Heart left ventricle (tissue), 16 donors: Measurements from ENCODE around the gene ZMYM3. TPM values are rescaled to one million over a fixed set of nuclear protein-coding genes. Genes with fewer than 3 reads are reported as not detected.
"Not testable (repeated sequence)": the region's sequence is repeated elsewhere in the genome, so short reads cannot be mapped to it uniquely, and the experiment has no call there.

Source experiments
- ATAC-seq, 4 donors: fragments of 200-7000 bp; cut with Tn5 transposase; one replicate each; pipeline ENCODE4 v1.9.1; 2020 to 2022; ENCODE audit warnings: moderate library complexity in 4 of 4, mild to moderate bottlenecking in 3 of 4, moderate number of reproducible peaks in 1 of 4
- DNase-seq, 5 donors: peaks; one replicate each; pipeline ENCODE4 v3.0.0-alpha.2; 2020
- H3K27ac ChIP-seq, 12 donors: fragments of 200-600 bp; sonication (generic) in 4 of 12; one replicate each; pipeline versions ENCODE4 v1.5.0 to v1.8.0; 2016 to 2022; ENCODE audit warnings: mild to moderate bottlenecking in 2 of 12
- H3K27me3 ChIP-seq, 9 donors: fragments of 200-600 bp; sonication (generic) in 2 of 9; one replicate each; pipeline versions ENCODE4 v1.5.1 to v1.8.0; 2016 to 2022; ENCODE audit warnings: mild to moderate bottlenecking in 3 of 9
- H3K36me3 ChIP-seq, 9 donors: fragments of 200-600 bp; sonication (generic) in 2 of 9; one replicate each; pipeline versions ENCODE4 v1.5.0 to v1.8.0; 2018 to 2022; ENCODE audit warnings: mild to moderate bottlenecking in 2 of 9
- H3K4me1 ChIP-seq, 12 donors: fragments of 200-600 bp; sonication (generic) in 4 of 12; one replicate each; pipeline versions ENCODE4 v1.5.0 to v1.8.0; 2016 to 2022; ENCODE audit warnings: mild to moderate bottlenecking in 3 of 12
- H3K4me3 ChIP-seq, 12 donors: fragments of 200-600 bp; sonication (generic) in 4 of 12; one replicate each; pipeline versions ENCODE4 v1.5.0 to v1.8.0; 2017 to 2022; ENCODE audit warnings: mild to moderate bottlenecking in 9 of 12, moderate library complexity in 4 of 12
- H3K9me3 ChIP-seq, 12 donors: fragments of 200-600 bp; sonication (generic) in 4 of 12; one replicate each; pipeline versions ENCODE4 v1.5.0 to v1.8.0; 2016 to 2022; ENCODE audit warnings: mild to moderate bottlenecking in 1 of 12
- POLR2A ChIP-seq, 2 donors: fragments of 450-650 bp; IDR thresholded peaks; one replicate each; pipeline ENCODE4 v1.6.1; 2017; ENCODE audit warnings: antibody characterized with exemption in 2 of 2, mild to moderate bottlenecking in 2 of 2, moderate library complexity in 2 of 2
- WGBS, 4 donors: extraction: QIAGEN DNeasy Blood & Tissue Kit in 2 of 4; methylation state at CpG; one replicate each; pipeline versions ENCODE4 v1.1.5 to v1.1.7; 2013 to 2018; 5-methylcytosine and 5-hydroxymethylcytosine counted together
- intact Hi-C, 10 donors: fragments of 100-400 bp; cut with DNase I; formaldehyde crosslinking; loops; one replicate each; pipeline versions ENCODE4 v1.11.1 to v1.14.2; 2022
- polyA plus RNA-seq, 2 donors: library from polyadenylated mRNA; stranded (reverse); fragments of 200-250 nt; gene quantifications; one replicate each; pipeline ENCODE4 v1.2.3, GENCODE V29; 2013
- total RNA-seq, 9 donors: library from RNA; depleted of rRNA in 2 of 9; stranded (reverse); fragments of >200 nt in 2 of 9; fragmentation: NEBNext Ultra II Directional in 3 of 9; extraction: Animal tissue kit (Norgen Biotek cat#: 25700) in 3 of 9; gene quantifications; one replicate each; pipeline versions ENCODE4 v1.1.0 to v1.2.4, GENCODE V29; 2016 to 2023
- TF ChIP-seq, protein P1 (sequence below), 12 donors: fragments of 200-600 bp; sonication (generic) in 4 of 12; IDR thresholded peaks; one replicate each; pipeline versions ENCODE4 v1.5.0 to v1.8.0; 2018 to 2022; ENCODE audit warnings: antibody characterized with exemption in 12 of 12, mild to moderate bottlenecking in 5 of 12
- donor health status: ischemic (EF 13 %, LVEDD 7.1; RV severe dilation, severe dysfunction).
- donor health status: healthy with polysubstance abuse.
- donor health status: DM: no; HTN: yes; CAD: no.
- donor health status: DM: no; HTN: no; CAD: no.
- donor health status: ischemic (EF 25% LVEDD 6.9; RV normal size, moderate dysfunction).
- donor health status: ischemic (EF 25% LVEDD 5.7; RV mildly dilated, moderate dysfunction).
- donor health status: healthy.
- donor health status: DM: yes; HTN: yes; CAD: no.
- donor health status: ischemic (EF 35%, LVEDD 5.7; RV mildly dilated, moderate dysfunction).
- donor health status: nonischemic (EF 11% LVEDD 7.7; RV severe dilation, severe dysfunction).
- donor health status: DM: yes; HTN: yes; CAD: no.
- donor health status: PGD.
- donor health status: ischemic (EF 29% LVEDD 5.4; RV normal size, mild dysfunction).
- donor health status: nonischemic (EF 23%, LVEDD 6.1; RV moderate dilation, normal function).

ZMYM3 gene
- total and polyA plus RNA-seq, 11 donors: 5.1 to 22.9 (median 13.8) TPM

DNA sequence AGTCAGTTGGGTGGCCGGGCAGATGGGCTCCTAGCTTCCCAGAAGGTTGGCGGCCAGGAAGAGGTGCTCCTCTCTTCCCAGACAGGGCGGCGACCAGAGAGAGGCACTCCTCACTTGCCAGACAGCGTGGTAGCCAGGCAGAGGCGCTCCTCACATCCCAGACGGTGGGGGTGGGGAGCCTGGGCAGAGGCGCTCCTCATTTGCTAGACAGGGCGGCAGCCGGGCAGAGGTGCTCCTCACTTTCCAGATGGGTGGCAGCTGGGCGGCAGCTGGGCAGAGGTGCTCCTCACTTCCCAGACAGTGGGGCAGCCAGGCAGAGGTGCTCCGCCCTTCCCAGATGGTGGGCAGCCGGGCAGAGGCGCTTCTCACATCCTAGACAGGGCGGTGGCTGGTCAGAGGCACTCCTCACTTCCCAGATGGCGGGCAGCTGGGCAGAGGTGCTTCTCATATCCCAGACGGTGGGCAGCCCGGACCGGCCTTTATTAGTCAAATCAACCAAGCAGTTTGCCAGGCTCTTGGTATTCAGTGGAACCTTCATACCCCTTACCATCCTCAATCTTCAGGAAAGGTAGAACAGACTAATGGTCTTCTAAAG, 16.0 kb upstream of the ZMYM3 start:
- WGBS, 4 donors: 84 to 95% (median 92%) methylated on average over 8 to 19 of the region's 19 CpGs
- no peak overlapping the region for H3K27ac ChIP-seq
- TF ChIP-seq, protein P1, sequence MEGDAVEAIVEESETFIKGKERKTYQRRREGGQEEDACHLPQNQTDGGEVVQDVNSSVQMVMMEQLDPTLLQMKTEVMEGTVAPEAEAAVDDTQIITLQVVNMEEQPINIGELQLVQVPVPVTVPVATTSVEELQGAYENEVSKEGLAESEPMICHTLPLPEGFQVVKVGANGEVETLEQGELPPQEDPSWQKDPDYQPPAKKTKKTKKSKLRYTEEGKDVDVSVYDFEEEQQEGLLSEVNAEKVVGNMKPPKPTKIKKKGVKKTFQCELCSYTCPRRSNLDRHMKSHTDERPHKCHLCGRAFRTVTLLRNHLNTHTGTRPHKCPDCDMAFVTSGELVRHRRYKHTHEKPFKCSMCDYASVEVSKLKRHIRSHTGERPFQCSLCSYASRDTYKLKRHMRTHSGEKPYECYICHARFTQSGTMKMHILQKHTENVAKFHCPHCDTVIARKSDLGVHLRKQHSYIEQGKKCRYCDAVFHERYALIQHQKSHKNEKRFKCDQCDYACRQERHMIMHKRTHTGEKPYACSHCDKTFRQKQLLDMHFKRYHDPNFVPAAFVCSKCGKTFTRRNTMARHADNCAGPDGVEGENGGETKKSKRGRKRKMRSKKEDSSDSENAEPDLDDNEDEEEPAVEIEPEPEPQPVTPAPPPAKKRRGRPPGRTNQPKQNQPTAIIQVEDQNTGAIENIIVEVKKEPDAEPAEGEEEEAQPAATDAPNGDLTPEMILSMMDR (IDR thresholded peaks at IDR 0.05): no peak
- TF ChIP-seq POLR2A (IDR thresholded peaks at IDR 0.05): no peak
- no peaks in the 10 kb centered on the region for H3K27me3 ChIP-seq
- no peak overlapping the region for H3K4me3 ChIP-seq
- H3K36me3 ChIP-seq: no peaks in the 10 kb centered on the region
- intact Hi-C loops: no loop called here
- no peaks in the 10 kb centered on the region for H3K4me1 ChIP-seq
- H3K9me3 ChIP-seq: no peaks in the 10 kb centered on the region
- ATAC-seq (no peak), DNase-seq (no peak)

- H3K9me3 ChIP-seq, H3K4me1 ChIP-seq, H3K4me3 ChIP-seq, H3K27ac ChIP-seq, H3K27me3 ChIP-seq, DNase-seq, ATAC-seq, intact Hi-C loops, H3K36me3 ChIP-seq: not testable (repeated sequence)
Measured at GRCh38 chrX:71268624-71269023, 14.7 kb upstream of the ZMYM3 start.

DNA sequence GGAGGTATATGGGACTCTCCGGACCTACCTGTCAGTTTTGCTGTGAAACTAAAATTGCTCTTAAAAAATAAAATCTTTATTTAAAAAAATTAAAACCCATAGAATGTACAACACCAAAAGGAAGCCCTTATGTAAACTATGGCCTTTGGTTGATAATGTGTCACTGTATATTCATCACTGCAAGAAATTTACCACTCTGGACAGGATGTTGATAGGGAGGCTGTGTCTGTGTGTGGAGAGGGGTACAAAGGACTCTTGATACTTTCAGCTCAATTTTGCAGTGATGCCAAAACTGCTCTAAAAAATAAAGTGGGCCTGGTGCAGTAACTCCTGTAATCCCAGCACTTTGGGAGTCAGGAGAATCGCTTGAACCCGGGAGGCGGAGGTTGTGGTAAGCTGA, 2.9 kb upstream of the ZMYM3 start:
- Histone ChIP-seq H3K27me3 (no peaks in the 10 kb centered on the region), H3K27ac (no peak overlapping the region), H3K36me3 (no peaks in the 10 kb centered on the region), H3K4me3 (no peak overlapping the region), H3K9me3 (no peaks in the 10 kb centered on the region), H3K4me1 (peaks cover 0 to 14% (median 8%) of the 10 kb centered on the region in 12 donors)
- ATAC-seq (no peak), DNase-seq (no peak)
- TF ChIP-seq POLR2A (IDR thresholded peaks at IDR 0.05): no peak
- TF ChIP-seq, protein P1 (IDR thresholded peaks at IDR 0.05): no peak
- intact Hi-C loops: loop anchor here in 4 of 10 donors (10.0 kb wide), 2 partner anchors 108 to 112 kb away; partner anchors contain the start of genes TAF1 (in 4 of the 4) and NLGN3 (in 1 of the 4)
- 89 to 94% (median 93%) methylated on average over 4 of the region's 4 CpGs for WGBS, 4 donors

DNA sequence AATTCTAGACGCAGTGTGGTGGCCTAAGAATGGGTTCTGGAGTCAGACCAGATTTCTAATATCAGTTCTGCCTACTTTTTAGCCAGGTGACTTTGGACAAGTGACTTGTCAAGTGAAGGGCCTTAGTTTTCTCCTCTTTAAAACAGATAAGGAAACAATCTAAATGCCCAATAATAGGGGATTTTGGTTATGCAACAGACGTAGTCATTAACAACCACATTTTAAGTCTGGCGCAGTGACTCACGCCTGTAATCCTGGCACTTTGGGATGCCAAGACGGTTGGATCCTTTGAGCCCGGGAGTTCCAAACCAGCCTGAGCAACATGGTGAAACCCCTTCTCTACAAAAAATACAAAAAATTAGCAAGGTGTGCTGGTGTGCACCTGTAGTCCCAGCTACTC, 2.1 kb upstream of the ZMYM3 start:
- ATAC-seq: no peak
- no peaks in the 10 kb centered on the region for H3K36me3 ChIP-seq
- H3K4me1 ChIP-seq: peaks cover 0 to 14% (median 8%) of the 10 kb centered on the region in 12 donors
- no peak overlapping the region for H3K4me3 ChIP-seq
- no peak for TF ChIP-seq POLR2A (IDR thresholded peaks at IDR 0.05)
- TF ChIP-seq, protein P1 (IDR thresholded peaks at IDR 0.05): no peak
- H3K27me3 ChIP-seq: no peaks in the 10 kb centered on the region
- H3K27ac ChIP-seq: peak overlapping the region in 2 of 12 donors; percentile 89 to 93
- WGBS, 4 donors: 74 to 85% (median 79%) methylated on average over 6 of the region's 6 CpGs
- no peak for DNase-seq
- intact Hi-C loops: loop anchor here in 4 of 10 donors (10.0 kb wide), 2 partner anchors 109 to 111 kb away; partner anchors contain the start of genes TAF1 (in 4 of the 4) and NLGN3 (in 1 of the 4)
- no peaks in the 10 kb centered on the region for H3K9me3 ChIP-seq
